HepG2 (cell line): ENCODE measurements around the gene TMEM165. TPM values are rescaled to one million over a fixed set of nuclear protein-coding genes. Genes with fewer than 3 reads are reported as not detected.

Source experiments
- ATF4 ChIP-seq, 2 experiments: fragments of 450-650 bp in 1 of 2; sonication (generic) in 1 of 2; formaldehyde crosslinking; IDR thresholded peaks; 2 replicates each; pipeline versions ENCODE4 v1.5.0 to v1.8.0; 2020 to 2022; ENCODE audit warnings: mild to moderate bottlenecking in 1 of 2, missing genetic modification reagents in 1 of 2
- CENPT ChIP-seq: sonication (generic); formaldehyde crosslinking; IDR thresholded peaks from 2 replicates; pipeline ENCODE4 v1.8.0; 2022; ENCODE audit warnings: low read depth, mild to moderate bottlenecking, moderate library complexity, missing genetic modification reagents
- DZIP1 ChIP-seq: sonication (generic); formaldehyde crosslinking; IDR thresholded peaks from 2 replicates; pipeline ENCODE4 v1.5.0; 2020; ENCODE audit warnings: mild to moderate bottlenecking, missing genetic modification reagents
- EED ChIP-seq: sonication (generic); formaldehyde crosslinking; IDR thresholded peaks from 2 replicates; pipeline ENCODE4 v1.5.0; 2020; ENCODE audit warnings: mild to moderate bottlenecking, missing genetic modification reagents
- EHMT2 ChIP-seq: fragments of 200-600 bp; sonication (generic); IDR thresholded peaks from 2 replicates; pipeline ENCODE4 v1.7.0; 2017; ENCODE audit warnings: antibody characterized with exemption, low read depth, low read length, borderline replicate concordance
- FOXP1 ChIP-seq, 2 experiments: fragments of 450-650 bp in 1 of 2; IDR thresholded peaks; 2 replicates each; pipeline ENCODE4 v1.6.1; 2017 to 2018; ENCODE audit warnings: antibody characterized with exemption in 1 of 2
- KAT2B ChIP-seq: fragments of 150-350 bp; IDR thresholded peaks from 2 replicates; pipeline ENCODE4 v1.6.1; 2014; ENCODE audit warnings: low read depth, low read length, borderline replicate concordance
- LCORL ChIP-seq, 2 experiments: fragments of 450-650 bp in 1 of 2; sonication (generic) in 1 of 2; formaldehyde crosslinking in 1 of 2; IDR thresholded peaks; 2 replicates each; pipeline versions ENCODE4 v1.5.0 to v1.6.1; 2017 to 2020; ENCODE audit warnings: antibody characterized with exemption in 1 of 2, missing genetic modification reagents in 1 of 2
- MEIS2 ChIP-seq: sonication (generic); formaldehyde crosslinking; IDR thresholded peaks from 2 replicates; pipeline ENCODE4 v1.9.0; 2021; ENCODE audit warnings: mild to moderate bottlenecking, missing genetic modification reagents
- NR1H2 ChIP-seq: sonication (generic); formaldehyde crosslinking; IDR thresholded peaks from 2 replicates; pipeline ENCODE4 v1.8.1; 2022; ENCODE audit warnings: low read depth, missing genetic modification reagents, borderline replicate concordance
- PHF8 ChIP-seq: sonication (generic); formaldehyde crosslinking; IDR thresholded peaks from 2 replicates; pipeline ENCODE4 v1.5.0; 2020; ENCODE audit warnings: missing genetic modification reagents
- PITX1 ChIP-seq: sonication (generic); formaldehyde crosslinking; IDR thresholded peaks from 2 replicates; pipeline ENCODE4 v1.5.1; 2020; ENCODE audit warnings: mild to moderate bottlenecking, missing genetic modification reagents
- PRPF4 ChIP-seq: fragments of 200-400 bp; formaldehyde crosslinking; IDR thresholded peaks from 2 replicates; pipeline ENCODE4 v1.6.1; 2016; ENCODE audit warnings: low read length, low read depth; ENCODE audit not compliant: poor library complexity, severe bottlenecking
- SMAD9 ChIP-seq: sonication (generic); formaldehyde crosslinking; IDR thresholded peaks from 2 replicates; pipeline ENCODE4 v1.5.1; 2020; ENCODE audit warnings: mild to moderate bottlenecking, missing genetic modification reagents
- TFDP2 ChIP-seq: sonication (generic); formaldehyde crosslinking; IDR thresholded peaks from 2 replicates; pipeline ENCODE4 v1.4.0; 2020; ENCODE audit warnings: missing genetic modification reagents
- ZMYM4 ChIP-seq: sonication (generic); formaldehyde crosslinking; IDR thresholded peaks from 2 replicates; pipeline ENCODE4 v1.8.1; 2023; ENCODE audit warnings: mild to moderate bottlenecking, missing genetic modification reagents
- ZNF850 ChIP-seq: sonication (generic); formaldehyde crosslinking; conservative IDR thresholded peaks from 2 replicates; pipeline ENCODE4 v1.9.0; 2021; ENCODE audit warnings: mild to moderate bottlenecking, missing genetic modification reagents
- polyA plus RNA-seq, 8 experiments: library from polyadenylated mRNA; depleted of rRNA in 3 of 8; stranded (reverse) in 7 of 8; unstranded in 1 of 8; fragments of >200 nt; fragmentation: Illumina TruSeq in 4 of 8; extraction: Trizol in 4 of 8; gene quantifications; 2 replicates each; pipeline versions ENCODE4 v1.2.1 to v1.2.3, GENCODE V29; 2011 to 2016; ENCODE audit warnings: low read depth in 4 of 8, missing spikeins in 1 of 8, mixed read lengths in 1 of 8; ENCODE audit not compliant: insufficient read depth in 1 of 8
- total RNA-seq, 5 experiments: library from RNA; depleted of rRNA; stranded (reverse); fragments of >200 nt; fragmentation: Illumina TruSeq; extraction: Trizol; gene quantifications; 2 replicates each; pipeline ENCODE4 v1.2.3, GENCODE V29; 2016; ENCODE audit warnings: low read depth in 1 of 5

Gene TMEM165
- total and polyA plus RNA-seq, 2 of the 13 experiments (the other 11 are each of a cell fraction or from before 2014, with no cell fraction given), result 54.6 to 103 TPM

GRCh38 chr4:55345980-55346850 lies 49.5 kb upstream of the TMEM165 start, which contains the start of gene SRD5A3 (continued):
- peak; percentile 86 for TF ChIP-seq TFDP2 (CRISPR knock-in tag)
- TF ChIP-seq NR1H2 (CRISPR knock-in tag), result peak; percentile 43; the same call in 1 of the 2 replicates
- TF ChIP-seq ZMYM4 (CRISPR knock-in tag), result peak; percentile 92
- no peak for TF ChIP-seq PITX1
- TF ChIP-seq MEIS2, result 0 out of 2 replicates have a peak, but pooled peaks have one; percentile 35
- no peak for TF ChIP-seq PRPF4
- no peak; the same call in 1 of the 2 replicates for TF ChIP-seq CENPT (CRISPR knock-in tag)
- no peak; a peak in 1 of 4 replicates for TF ChIP-seq ATF4 (CRISPR knock-in tag; IDR thresholded peaks at IDR 0.05)
- TF ChIP-seq LCORL (IDR thresholded peaks at IDR 0.05), result no peak
- TF ChIP-seq LCORL (CRISPR knock-in tag; IDR thresholded peaks at IDR 0.05), result peak; percentile 84
- peak; percentile 74 for TF ChIP-seq EED (CRISPR knock-in tag)
- 0 out of 2 replicates have a peak, but pooled peaks have one; percentile 11 for TF ChIP-seq ZNF850 (CRISPR knock-in tag)
- no peak for TF ChIP-seq FOXP1 (IDR thresholded peaks at IDR 0.05)
- no peak for TF ChIP-seq FOXP1 (CRISPR knock-in tag; IDR thresholded peaks at IDR 0.05)
- TF ChIP-seq KAT2B, result no peak
- TF ChIP-seq SMAD9 (CRISPR knock-in tag), result no peak
- no peak for TF ChIP-seq DZIP1 (CRISPR knock-in tag)
- peak; percentile 78 for TF ChIP-seq PHF8 (CRISPR knock-in tag)
- no peak for TF ChIP-seq EHMT2
